Measurements from ENCODE around the gene GFRA3. TPM values are rescaled to one million over a fixed set of nuclear protein-coding genes. Genes with fewer than 3 reads are reported as not detected.

Gene GFRA3
- total RNA-seq, 1 donor from 2014 or later = 0.90 TPM

DNA sequence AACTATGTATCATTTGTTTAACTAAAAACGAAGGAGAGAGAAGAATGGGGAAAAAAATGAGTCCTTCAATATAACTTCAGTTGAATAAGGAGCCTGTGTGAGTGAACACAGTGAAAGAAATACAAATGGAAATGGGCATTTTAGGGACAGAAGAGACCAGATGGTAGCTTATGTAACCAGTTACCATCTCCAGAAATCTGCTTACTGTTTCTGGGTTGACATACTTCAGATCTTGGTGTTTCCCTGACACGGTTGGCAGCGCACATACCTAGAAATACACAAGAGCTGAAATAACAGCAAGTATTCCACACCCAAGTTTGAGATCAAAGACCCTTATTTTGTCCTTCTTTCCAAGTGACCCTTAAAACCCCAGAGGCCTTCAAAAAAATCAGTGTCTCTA is 14.9 kb upstream of the GFRA3 start:
- no peaks in the 10 kb centered on the region for H3K27me3 ChIP-seq
- H3K27ac ChIP-seq = no peak overlapping the region
- intact Hi-C loops (cut with DNase I) = no loop called here
- TF ChIP-seq, protein P1, sequence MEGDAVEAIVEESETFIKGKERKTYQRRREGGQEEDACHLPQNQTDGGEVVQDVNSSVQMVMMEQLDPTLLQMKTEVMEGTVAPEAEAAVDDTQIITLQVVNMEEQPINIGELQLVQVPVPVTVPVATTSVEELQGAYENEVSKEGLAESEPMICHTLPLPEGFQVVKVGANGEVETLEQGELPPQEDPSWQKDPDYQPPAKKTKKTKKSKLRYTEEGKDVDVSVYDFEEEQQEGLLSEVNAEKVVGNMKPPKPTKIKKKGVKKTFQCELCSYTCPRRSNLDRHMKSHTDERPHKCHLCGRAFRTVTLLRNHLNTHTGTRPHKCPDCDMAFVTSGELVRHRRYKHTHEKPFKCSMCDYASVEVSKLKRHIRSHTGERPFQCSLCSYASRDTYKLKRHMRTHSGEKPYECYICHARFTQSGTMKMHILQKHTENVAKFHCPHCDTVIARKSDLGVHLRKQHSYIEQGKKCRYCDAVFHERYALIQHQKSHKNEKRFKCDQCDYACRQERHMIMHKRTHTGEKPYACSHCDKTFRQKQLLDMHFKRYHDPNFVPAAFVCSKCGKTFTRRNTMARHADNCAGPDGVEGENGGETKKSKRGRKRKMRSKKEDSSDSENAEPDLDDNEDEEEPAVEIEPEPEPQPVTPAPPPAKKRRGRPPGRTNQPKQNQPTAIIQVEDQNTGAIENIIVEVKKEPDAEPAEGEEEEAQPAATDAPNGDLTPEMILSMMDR (IDR thresholded peaks at IDR 0.05) = no peak
- H3K4me3 ChIP-seq = no peak overlapping the region
- no peaks in the 10 kb centered on the region for H3K36me3 ChIP-seq
- no peaks in the 10 kb centered on the region for H3K9me3 ChIP-seq
- DNase-seq (no peak), ATAC-seq (no peak)
- no peaks in the 10 kb centered on the region for H3K4me1 ChIP-seq

DNA sequence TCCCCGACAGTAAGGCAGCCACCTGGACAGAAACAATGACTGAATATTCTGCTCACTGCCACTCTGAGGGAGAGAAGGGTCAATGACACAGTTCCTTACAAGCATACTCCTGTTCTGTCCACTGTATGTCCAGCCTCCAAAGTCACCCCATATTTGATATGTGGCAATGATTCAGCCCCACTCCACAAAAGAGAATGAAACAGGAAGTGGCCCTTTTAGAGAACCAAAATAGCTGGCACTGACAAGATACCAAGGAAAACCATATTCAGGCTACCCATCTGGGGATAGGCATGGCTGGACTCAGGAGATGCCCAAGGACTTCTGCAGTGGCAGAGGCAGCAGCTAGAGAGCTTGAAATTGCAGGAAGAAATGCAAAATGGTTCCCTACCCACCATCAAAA is 12.8 kb upstream of the GFRA3 start:
- peak; percentile 23 for ATAC-seq
- intact Hi-C loops (cut with DNase I) = no loop called here

DNA sequence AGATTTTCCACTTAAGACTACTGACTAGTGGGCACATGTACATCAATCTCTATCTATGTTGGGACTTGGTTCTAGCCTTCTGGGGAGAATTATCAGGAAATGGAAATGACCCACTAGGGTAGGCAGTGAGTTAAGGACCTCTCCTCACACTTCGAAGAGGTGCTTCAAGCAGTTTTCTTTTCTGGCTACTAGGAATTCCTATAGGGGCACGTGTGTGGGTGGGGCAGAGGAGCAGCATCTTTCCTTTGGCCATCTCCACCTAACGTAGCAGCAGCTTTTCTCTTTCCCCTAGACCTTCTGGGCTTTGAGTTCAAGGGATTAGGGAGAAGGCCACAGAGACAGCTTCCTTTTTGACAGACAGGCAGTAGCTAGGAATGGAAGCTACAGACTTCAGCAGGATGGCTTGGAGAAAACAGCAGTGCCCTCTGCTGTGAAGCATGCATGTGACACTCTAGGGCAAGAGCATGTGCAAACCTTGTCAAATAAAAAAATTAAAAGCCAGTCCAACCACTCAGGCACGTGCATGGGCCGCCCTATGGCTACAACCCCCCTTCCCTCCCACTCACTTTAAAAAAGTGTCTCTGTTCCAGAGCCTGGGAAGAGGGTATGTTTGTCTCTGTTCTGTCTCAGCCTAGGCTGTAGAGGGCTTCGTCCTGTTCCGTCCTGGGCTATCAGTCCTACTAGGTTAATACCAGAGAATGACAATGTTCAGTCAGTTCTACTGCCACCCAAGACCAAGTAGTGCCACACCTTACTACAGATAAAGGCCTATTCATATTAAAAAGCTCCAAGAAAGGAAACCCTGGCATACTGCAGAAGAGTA is 8.7 kb upstream of the GFRA3 start:
- peak; percentile 62 for DNase-seq
- TF ChIP-seq, protein P1 (IDR thresholded peaks at IDR 0.05) = peak; percentile 52
- Histone ChIP-seq H3K36me3 (no peaks in the 10 kb centered on the region), H3K9me3 (no peaks in the 10 kb centered on the region), H3K4me3 (no peak overlapping the region), H3K4me1 (no peaks in the 10 kb centered on the region), H3K27ac (no peak overlapping the region), H3K27me3 (no peaks in the 10 kb centered on the region)
- peak; percentile 93 for ATAC-seq
- intact Hi-C loops (cut with DNase I) = no loop called here

More for the DNA sequence above, 12.8 kb upstream of the GFRA3 start:
- TF ChIP-seq, protein P1 (IDR thresholded peaks at IDR 0.05) = no peak
- Histone ChIP-seq H3K36me3 (no peaks in the 10 kb centered on the region), H3K9me3 (no peaks in the 10 kb centered on the region), H3K4me3 (no peak overlapping the region), H3K27me3 (no peaks in the 10 kb centered on the region), H3K27ac (no peak overlapping the region), H3K4me1 (no peaks in the 10 kb centered on the region)
- DNase-seq = no peak

DNA sequence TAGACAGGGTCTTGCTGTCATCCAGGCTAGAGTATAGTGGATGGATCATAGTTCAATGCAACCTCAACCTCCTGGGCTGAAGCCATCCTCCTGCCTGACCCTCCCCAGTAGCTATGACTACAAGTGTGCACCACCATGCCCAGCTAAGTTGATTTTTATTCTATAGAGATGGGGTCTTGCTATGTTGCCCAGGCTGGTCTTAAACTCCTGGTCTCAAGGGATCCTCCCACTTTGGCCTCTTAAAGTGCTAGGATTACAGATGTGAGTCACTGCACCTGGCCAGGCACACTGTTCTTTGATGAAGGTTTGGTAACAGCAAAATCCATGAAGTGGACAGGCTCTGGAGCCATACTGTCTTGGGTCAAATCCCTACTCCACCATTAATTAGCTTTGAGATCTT is 6.5 kb upstream of the GFRA3 start:
- intact Hi-C loops (cut with DNase I) = no loop called here
- TF ChIP-seq, protein P1 (IDR thresholded peaks at IDR 0.05) = no peak
- DNase-seq (no peak), ATAC-seq (no peak)
- Histone ChIP-seq H3K27me3 (no peaks in the 10 kb centered on the region), H3K4me3 (no peak overlapping the region), H3K36me3 (no peaks in the 10 kb centered on the region), H3K4me1 (no peaks in the 10 kb centered on the region), H3K9me3 (no peaks in the 10 kb centered on the region), H3K27ac (no peak overlapping the region)

DNA sequence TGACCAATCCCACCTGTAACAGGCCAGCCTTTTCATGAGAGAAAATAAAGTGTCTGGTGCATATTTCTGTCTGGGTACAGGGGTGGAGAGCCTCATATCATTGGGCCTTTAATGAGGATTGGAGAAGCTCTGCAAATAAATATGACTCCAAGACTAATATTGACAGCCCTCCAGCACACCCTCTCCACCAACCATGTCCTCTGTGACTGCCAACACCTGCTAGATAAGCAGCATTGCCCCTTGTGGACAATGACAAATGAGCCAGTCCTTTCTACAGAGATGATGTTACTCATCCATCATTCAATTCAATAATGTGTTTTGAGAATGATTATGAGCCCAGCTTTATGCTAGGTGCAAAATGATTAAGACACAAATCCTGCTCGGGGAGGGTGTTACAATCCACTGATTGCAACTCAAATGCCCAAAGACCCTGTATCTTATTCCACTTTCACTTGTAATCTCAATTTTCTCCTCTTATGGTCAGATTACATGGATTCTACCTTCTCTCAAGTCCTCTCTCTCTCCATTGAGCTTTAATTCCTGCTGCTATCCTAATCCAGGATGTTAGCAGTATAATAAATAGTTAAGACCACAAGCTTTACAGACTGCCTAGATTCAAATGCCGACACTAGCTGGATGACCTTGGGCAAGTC is 2.1 kb upstream of the GFRA3 start:
- Histone ChIP-seq H3K27ac (no peak overlapping the region), H3K4me3 (no peak overlapping the region), H3K4me1 (peaks cover 15% of the 10 kb centered on the region), H3K9me3 (no peaks in the 10 kb centered on the region), H3K36me3 (no peaks in the 10 kb centered on the region), H3K27me3 (peaks cover 10% of the 10 kb centered on the region)
- intact Hi-C loops (cut with DNase I) = no loop called here
- TF ChIP-seq, protein P1 (IDR thresholded peaks at IDR 0.05) = no peak
- no peak for DNase-seq
- peak; percentile 63 for ATAC-seq
